HepG2 (cell line): ENCODE measurements around the gene SLC10A1. TPM values are rescaled to one million over a fixed set of nuclear protein-coding genes. Genes with fewer than 3 reads are reported as not detected.

Experiments used
- ATAC-seq: fragments of 200-7000 bp; cut with Tn5 transposase; 3 replicates; pipeline ENCODE4 v1.9.1; 2020; ENCODE audit warnings: mild to moderate bottlenecking, moderate library complexity
- BruUV-seq: library from RNA; stranded (reverse); fragments of 400-500 nt; replicated peaks from 2 replicates; lab custom pipeline; 2021; lab: Mats Ljungman, UMichigan
- CTCF ChIA-PET: fragments of 300-600 bp; formaldehyde crosslinking; extraction: SDS; loops from one replicate; lab custom pipeline; 2021; ENCODE audit warnings: low total read pairs, inconsistent platforms, low intra/inter-chr PET ratio; lab: Yijun Ruan, JAX
- POLR2A ChIA-PET: fragments of 350-600 bp; sonication (Branson Sonifier 250); formaldehyde crosslinking; loops from one replicate; lab custom pipeline; 2020; ENCODE audit warnings: antibody characterized with exemption, inconsistent platforms; lab: Yijun Ruan, JAX
- DNase-seq: peaks from one replicate; pipeline ENCODE4 v3.0.0-alpha.2; 2015; ENCODE audit warnings: low spot score
- FAIRE-seq: peaks from 3 replicates; lab custom pipeline; 2011; peaks lifted over from hg19 to GRCh38; lab: Jason Lieb, UNC
- H2AFZ ChIP-seq: one replicate; pipeline ENCODE4 v1.6.1; 2011; ENCODE audit warnings: low read length, inconsistent platforms
- H3K27ac ChIP-seq: fragments of 300-600 bp; 3 replicates; pipeline ENCODE4 v1.8.0; 2011; ENCODE audit warnings: mixed run types, mild to moderate bottlenecking, mixed read lengths, low read length, inconsistent platforms; ENCODE audit not compliant: insufficient read depth; ENCODE audit errors: extremely low read length
- H3K27me3 ChIP-seq, 2 experiments: fragments of 200-600 bp in 1 of 2; 2 replicates in 1 of 2; 3 replicates in 1 of 2; pipeline versions ENCODE4 v1.6.0 to v1.8.0; 2011; ENCODE audit warnings: low read length in 2 of 2, mild to moderate bottlenecking in 2 of 2, moderate library complexity in 2 of 2, inconsistent platforms in 1 of 2; ENCODE audit not compliant: insufficient read depth in 2 of 2, control insufficient read depth in 1 of 2
- H3K36me3 ChIP-seq, 2 experiments: fragments of 200-600 bp in 1 of 2; replicated peaks in 1 of 2; 2 replicates in 1 of 2; 3 replicates in 1 of 2; pipeline versions ENCODE4 v1.5.1 to v1.8.0; 2011; ENCODE audit warnings: low read length in 2 of 2, inconsistent platforms in 1 of 2; ENCODE audit not compliant: insufficient read depth in 2 of 2, control insufficient read depth in 1 of 2
- H3K4me1 ChIP-seq: 2 replicates; pipeline ENCODE4 v1.5.1; 2012; ENCODE audit warnings: low read length, inconsistent platforms; ENCODE audit not compliant: insufficient read depth
- H3K4me2 ChIP-seq: 2 replicates; pipeline ENCODE4 v1.6.0; 2011; ENCODE audit warnings: low read depth, low read length, inconsistent platforms
- H3K4me3 ChIP-seq, 3 experiments: fragments of 200-600 bp in 1 of 3; sonication (generic), shearing (Covaris generic) in 1 of 3; replicated peaks in 1 of 3; 2 replicates each; pipeline ENCODE4 v1.5.1; 2011 to 2016; ENCODE audit warnings: low read length in 3 of 3, inconsistent platforms in 2 of 3, low read depth in 2 of 3, mild to moderate bottlenecking in 2 of 3, control low read depth in 1 of 3, mixed read lengths in 1 of 3; ENCODE audit not compliant: insufficient read depth in 1 of 3
- H3K79me2 ChIP-seq: one replicate; pipeline ENCODE4 v1.6.1; 2011; ENCODE audit warnings: low read length, inconsistent platforms; ENCODE audit not compliant: insufficient read depth
- H3K9ac ChIP-seq: 2 replicates; pipeline ENCODE4 v1.6.0; 2011; ENCODE audit warnings: mild to moderate bottlenecking, low read depth, low read length, inconsistent platforms; ENCODE audit not compliant: insufficient read depth
- H3K9me3 ChIP-seq: 2 replicates; pipeline ENCODE4 v1.5.1; 2012; ENCODE audit warnings: mild to moderate bottlenecking, low read length
- H4K20me1 ChIP-seq: 2 replicates; pipeline ENCODE4 v1.6.0; 2011; ENCODE audit warnings: inconsistent platforms, mild to moderate bottlenecking, low read length, moderate library complexity; ENCODE audit not compliant: insufficient read depth
- FIP1L1 ChIP-seq: fragments of 200-400 bp; formaldehyde crosslinking; IDR thresholded peaks from 2 replicates; pipeline ENCODE4 v1.6.1; 2018; ENCODE audit warnings: low read depth, mild to moderate bottlenecking, low read length, moderate library complexity, borderline replicate concordance; ENCODE audit not compliant: insufficient read depth
- GATAD1 ChIP-seq: IDR thresholded peaks from 2 replicates; pipeline ENCODE4 v1.6.1; 2016; ENCODE audit warnings: missing genetic modification reagents, missing compliant biosample characterization
- HNRNPLL ChIP-seq: fragments of 200-400 bp; formaldehyde crosslinking; IDR thresholded peaks from 2 replicates; pipeline ENCODE4 v1.6.1; 2017; ENCODE audit warnings: mild to moderate bottlenecking, low read depth, low read length; ENCODE audit not compliant: poor library complexity, severe bottlenecking
- KDM5B ChIP-seq: sonication (generic); formaldehyde crosslinking; IDR thresholded peaks from 2 replicates; pipeline ENCODE4 v1.4.0; 2020; ENCODE audit warnings: missing genetic modification reagents, mild to moderate bottlenecking, borderline replicate concordance
- KLF15 ChIP-seq: sonication (generic); formaldehyde crosslinking; IDR thresholded peaks from 2 replicates; pipeline ENCODE4 v1.8.1; 2023; ENCODE audit warnings: borderline replicate concordance, mild to moderate bottlenecking, inconsistent platforms, missing genetic modification reagents, mixed read lengths
- POLR2AphosphoS2 ChIP-seq: IDR thresholded peaks from 2 replicates; pipeline ENCODE4 v1.6.1; 2011; ENCODE audit warnings: low read depth, low read length, improper control_type of control experiment
- RAD21 ChIP-seq: fragments of 450-650 bp; formaldehyde crosslinking; IDR thresholded peaks from 2 replicates; pipeline ENCODE4 v1.5.0; 2020; ENCODE audit warnings: mild to moderate bottlenecking
- TCF7L2 ChIP-seq: IDR thresholded peaks from 2 replicates; pipeline ENCODE4 v1.6.1; 2011; ENCODE audit warnings: mild to moderate bottlenecking, low read depth, low read length, moderate library complexity
- TGIF2 ChIP-seq: IDR thresholded peaks from 2 replicates; pipeline ENCODE4 v1.6.1; 2016; ENCODE audit warnings: control low read depth, missing compliant biosample characterization
- U2AF1 ChIP-seq: fragments of 200-400 bp; formaldehyde crosslinking; optimal IDR thresholded peaks from 2 replicates; pipeline ENCODE3; 2017; ENCODE audit warnings: mild to moderate bottlenecking, low read depth, low read length
- ZBTB3 ChIP-seq: sonication (generic); formaldehyde crosslinking; IDR thresholded peaks from 2 replicates; pipeline ENCODE4 v1.4.0; 2020; ENCODE audit warnings: low read depth, mild to moderate bottlenecking, moderate library complexity, missing genetic modification reagents, borderline replicate concordance
- ZBTB38 ChIP-seq: sonication (generic); formaldehyde crosslinking; IDR thresholded peaks from 2 replicates; pipeline ENCODE4 v1.5.1; 2020; ENCODE audit warnings: mild to moderate bottlenecking, missing genetic modification reagents
- ZFX ChIP-seq: sonication (generic); formaldehyde crosslinking; IDR thresholded peaks from 2 replicates; pipeline ENCODE4 v1.4.0; 2020; ENCODE audit warnings: mild to moderate bottlenecking, low read depth, missing genetic modification reagents, moderate library complexity
- ZNF12 ChIP-seq: sonication (generic); formaldehyde crosslinking; IDR thresholded peaks from 2 replicates; pipeline ENCODE4 v1.5.0; 2020; ENCODE audit warnings: missing genetic modification reagents
- ZNF383 ChIP-seq: sonication (generic); formaldehyde crosslinking; IDR thresholded peaks from 2 replicates; pipeline ENCODE4 v1.4.0; 2020; ENCODE audit warnings: missing genetic modification reagents, mild to moderate bottlenecking, borderline replicate concordance
- ZNF720 ChIP-seq: sonication (generic); formaldehyde crosslinking; IDR thresholded peaks from 2 replicates; pipeline ENCODE4 v1.4.0; 2020; ENCODE audit warnings: missing genetic modification reagents
- WGBS: methylation state at CpG from one replicate; pipeline ENCODE4 v1.1.6; 2017; ENCODE audit warnings: low lambda C conversion rate; 5-methylcytosine and 5-hydroxymethylcytosine counted together
- in situ Hi-C: cut with HindIII; loops from 2 replicates; pipeline ENCODE4 v1.10.0; 2017; ENCODE audit warnings: low pct_unique_long_range_greater_than_20kb; ENCODE audit not compliant: extremely low pct_ligation_motif_present
- intact Hi-C: fragments of 100-400 bp; cut with micrococcal nuclease; formaldehyde crosslinking; loops from one replicate; pipeline ENCODE4 v1.10.0; 2022; ENCODE audit not compliant: unreplicated experiment
- polyA plus RNA-seq, 8 experiments: library from polyadenylated mRNA; depleted of rRNA in 3 of 8; stranded (reverse) in 7 of 8; unstranded in 1 of 8; fragments of >200 nt; fragmentation: Illumina TruSeq in 4 of 8; extraction: Trizol in 4 of 8; gene quantifications; 2 replicates each; pipeline versions ENCODE4 v1.2.1 to v1.2.3, GENCODE V29; 2011 to 2016; ENCODE audit warnings: low read depth in 4 of 8, missing spikeins in 1 of 8, mixed read lengths in 1 of 8; ENCODE audit not compliant: insufficient read depth in 1 of 8
- total RNA-seq, 5 experiments: library from RNA; depleted of rRNA; stranded (reverse); fragments of >200 nt; fragmentation: Illumina TruSeq; extraction: Trizol; gene quantifications; 2 replicates each; pipeline ENCODE4 v1.2.3, GENCODE V29; 2016; ENCODE audit warnings: low read depth in 1 of 5
- TF ChIP-seq, protein P1 (sequence below): sonication (generic); formaldehyde crosslinking; IDR thresholded peaks from 2 replicates; pipeline ENCODE4 v1.8.0; 2022; ENCODE audit warnings: low read depth, missing genetic modification reagents
- TF ChIP-seq, protein P2 (sequence below): sonication (generic); formaldehyde crosslinking; IDR thresholded peaks from 2 replicates; pipeline ENCODE4 v1.5.0; 2020; ENCODE audit warnings: missing genetic modification reagents
- TF ChIP-seq, protein P3 (sequence below): sonication (generic); formaldehyde crosslinking; IDR thresholded peaks from 2 replicates; pipeline ENCODE4 v1.9.0; 2021; ENCODE audit warnings: missing genetic modification reagents, mild to moderate bottlenecking, borderline replicate concordance
- TF ChIP-seq, protein P4 (sequence below): sonication (generic); formaldehyde crosslinking; IDR thresholded peaks from 2 replicates; pipeline ENCODE4 v1.5.0; 2020; ENCODE audit warnings: mild to moderate bottlenecking, missing genetic modification reagents, borderline replicate concordance

SLC10A1 gene
- total and polyA plus RNA-seq, 2 of the 13 experiments (the other 11 are each of a cell fraction or from before 2014, with no cell fraction given), result 0.17 TPM; not detected in 1

DNA sequence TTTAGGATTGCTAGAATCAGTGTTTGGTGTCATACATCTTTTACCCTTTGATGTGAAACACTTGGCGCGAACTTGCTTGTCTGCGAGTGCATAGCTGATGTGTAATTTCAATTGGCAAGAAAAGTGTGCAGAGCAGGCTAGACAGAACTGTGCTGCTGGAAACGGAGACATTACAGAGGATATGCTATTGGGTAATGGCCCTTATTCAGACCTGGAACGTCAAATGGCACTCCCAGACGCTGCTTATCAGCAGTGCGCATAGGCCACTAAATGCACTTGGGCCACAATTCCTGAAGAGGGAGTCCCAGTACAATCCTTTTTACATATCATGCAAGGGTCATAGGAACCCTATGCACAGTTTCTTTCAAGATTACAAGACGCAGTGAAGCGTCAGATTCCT is 15.7 kb upstream of the SLC10A1 start:
- H3K79me2 ChIP-seq, result no peaks in the 10 kb centered on the region
- ATAC-seq (no peak), DNase-seq (peak; percentile 43), FAIRE-seq (peak; percentile 43)
- H3K27ac ChIP-seq, result no peak overlapping the region
- H3K4me3 ChIP-seq, result no peak overlapping the region
- BruUV-seq, result no TSS peak
- no peaks in the 10 kb centered on the region for H3K27me3 ChIP-seq
- in situ Hi-C loops, result loop anchor here (10.0 kb wide), 1 partner anchor 502 kb away; no protein-coding TSS in a partner anchor
- ChIA-PET CTCF (no interaction called here), POLR2A (no interaction called here)
- intact Hi-C loops, result loop anchor here (1.0 to 10.0 kb wide), 2 partner anchors 72 to 81 kb away; no protein-coding TSS in a partner anchor
- peak overlapping the region; percentile 72 for H3K4me2 ChIP-seq
- H3K36me3 ChIP-seq, result no peaks in the 10 kb centered on the region
- no peaks in the 10 kb centered on the region for H4K20me1 ChIP-seq
- WGBS, result 55% methylated on average over 9 of the region's 9 CpGs
- H3K9me3 ChIP-seq, result no peaks in the 10 kb centered on the region
- peaks cover 60% of the 10 kb centered on the region for H3K4me1 ChIP-seq
- no peak overlapping the region for H3K9ac ChIP-seq
- H2AFZ ChIP-seq, result no peak overlapping the region
- no peak for TF ChIP-seq TGIF2
- TF ChIP-seq HNRNPLL, result no peak
- TF ChIP-seq ZNF383 (CRISPR knock-in tag), result no peak
- TF ChIP-seq, protein P1, sequence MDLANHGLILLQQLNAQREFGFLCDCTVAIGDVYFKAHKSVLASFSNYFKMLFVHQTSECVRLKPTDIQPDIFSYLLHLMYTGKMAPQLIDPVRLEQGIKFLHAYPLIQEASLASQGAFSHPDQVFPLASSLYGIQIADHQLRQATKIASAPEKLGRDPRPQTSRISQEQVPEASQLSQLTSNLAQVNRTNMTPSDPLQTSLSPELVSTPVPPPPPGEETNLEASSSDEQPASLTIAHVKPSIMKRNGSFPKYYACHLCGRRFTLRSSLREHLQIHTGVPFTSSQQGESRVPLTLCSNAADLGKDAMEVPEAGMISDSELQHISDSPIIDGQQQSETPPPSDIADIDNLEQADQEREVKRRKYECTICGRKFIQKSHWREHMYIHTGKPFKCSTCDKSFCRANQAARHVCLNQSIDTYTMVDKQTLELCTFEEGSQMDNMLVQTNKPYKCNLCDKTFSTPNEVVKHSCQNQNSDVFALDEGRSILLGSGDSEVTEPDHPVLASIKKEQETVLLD, result no peak
- TF ChIP-seq, protein P2, sequence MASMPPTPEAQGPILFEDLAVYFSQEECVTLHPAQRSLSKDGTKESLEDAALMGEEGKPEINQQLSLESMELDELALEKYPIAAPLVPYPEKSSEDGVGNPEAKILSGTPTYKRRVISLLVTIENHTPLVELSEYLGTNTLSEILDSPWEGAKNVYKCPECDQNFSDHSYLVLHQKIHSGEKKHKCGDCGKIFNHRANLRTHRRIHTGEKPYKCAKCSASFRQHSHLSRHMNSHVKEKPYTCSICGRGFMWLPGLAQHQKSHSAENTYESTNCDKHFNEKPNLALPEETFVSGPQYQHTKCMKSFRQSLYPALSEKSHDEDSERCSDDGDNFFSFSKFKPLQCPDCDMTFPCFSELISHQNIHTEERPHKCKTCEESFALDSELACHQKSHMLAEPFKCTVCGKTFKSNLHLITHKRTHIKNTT (CRISPR knock-in tag), result no peak
- TF ChIP-seq GATAD1 (CRISPR knock-in tag), result no peak
- TF ChIP-seq POLR2AphosphoS2, result no peak
- TF ChIP-seq, protein P3, sequence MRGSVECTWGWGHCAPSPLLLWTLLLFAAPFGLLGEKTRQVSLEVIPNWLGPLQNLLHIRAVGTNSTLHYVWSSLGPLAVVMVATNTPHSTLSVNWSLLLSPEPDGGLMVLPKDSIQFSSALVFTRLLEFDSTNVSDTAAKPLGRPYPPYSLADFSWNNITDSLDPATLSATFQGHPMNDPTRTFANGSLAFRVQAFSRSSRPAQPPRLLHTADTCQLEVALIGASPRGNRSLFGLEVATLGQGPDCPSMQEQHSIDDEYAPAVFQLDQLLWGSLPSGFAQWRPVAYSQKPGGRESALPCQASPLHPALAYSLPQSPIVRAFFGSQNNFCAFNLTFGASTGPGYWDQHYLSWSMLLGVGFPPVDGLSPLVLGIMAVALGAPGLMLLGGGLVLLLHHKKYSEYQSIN (CRISPR knock-in tag), result no peak
- TF ChIP-seq ZNF720 (CRISPR knock-in tag), result no peak
- TF ChIP-seq ZBTB3, result no peak
- no peak for TF ChIP-seq KDM5B (CRISPR knock-in tag)
- TF ChIP-seq FIP1L1, result no peak
- no peak for TF ChIP-seq U2AF1
- TF ChIP-seq ZFX (CRISPR knock-in tag), result 0 out of 2 replicates have a peak, but pooled peaks have one; percentile 29
- TF ChIP-seq, protein P4, sequence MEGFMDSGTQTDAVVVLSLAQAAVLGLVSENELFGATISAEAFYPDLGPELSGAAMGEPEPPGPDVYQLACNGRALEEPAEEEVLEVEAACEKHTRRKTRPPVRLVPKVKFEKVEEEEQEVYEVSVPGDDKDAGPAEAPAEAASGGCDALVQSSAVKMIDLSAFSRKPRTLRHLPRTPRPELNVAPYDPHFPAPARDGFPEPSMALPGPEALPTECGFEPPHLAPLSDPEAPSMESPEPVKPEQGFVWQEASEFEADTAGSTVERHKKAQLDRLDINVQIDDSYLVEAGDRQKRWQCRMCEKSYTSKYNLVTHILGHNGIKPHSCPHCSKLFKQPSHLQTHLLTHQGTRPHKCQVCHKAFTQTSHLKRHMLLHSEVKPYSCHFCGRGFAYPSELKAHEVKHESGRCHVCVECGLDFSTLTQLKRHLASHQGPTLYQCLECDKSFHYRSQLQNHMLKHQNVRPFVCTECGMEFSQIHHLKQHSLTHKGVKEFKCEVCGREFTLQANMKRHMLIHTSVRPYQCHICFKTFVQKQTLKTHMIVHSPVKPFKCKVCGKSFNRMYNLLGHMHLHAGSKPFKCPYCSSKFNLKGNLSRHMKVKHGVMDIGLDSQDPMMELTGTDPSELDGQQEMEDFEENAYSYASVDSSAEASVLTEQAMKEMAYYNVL (CRISPR knock-in tag), result no peak
- TF ChIP-seq ZBTB38, result peak; percentile 60; the same call in 1 of the 2 replicates
- peak; percentile 47; the same call in 1 of the 2 replicates for TF ChIP-seq RAD21 (CRISPR knock-in tag)
- TF ChIP-seq TCF7L2, result no peak
- no peak for TF ChIP-seq ZNF12 (CRISPR knock-in tag)
- no peak for TF ChIP-seq KLF15 (CRISPR knock-in tag)
